Activated CD8-positive, alpha-beta T cell treated with anti-CD3 and anti-CD28 coated beads, Interleukin-2, amount 10 ng/mL, durations not matched to agents 7 days and 5 days (primary cell): ENCODE measurements around the gene CNN1. TPM values are rescaled to one million over a fixed set of nuclear protein-coding genes. Genes with fewer than 3 reads are reported as not detected.

ENCODE experiments used
- ATAC-seq: fragments of 150-1000 bp; cut with Tn5 transposase; one replicate; pipeline ENCODE4 v1.10.0; 2021; ENCODE audit warnings: moderate library complexity
- CTCF ChIA-PET: fragments of 350-600 bp; sonication (Branson Sonifier 250); formaldehyde crosslinking; loops from one replicate; lab custom pipeline; 2021; ENCODE audit warnings: antibody characterized with exemption; lab: Charles Lee
- POLR2A ChIA-PET: fragments of 350-600 bp; sonication (Branson Sonifier 250); formaldehyde crosslinking; loops from one replicate; lab custom pipeline; 2021; ENCODE audit warnings: antibody characterized with exemption; lab: Charles Lee
- DNase-seq: peaks from one replicate; pipeline ENCODE4 v3.0.0-alpha.2; 2020
- H3K27ac Mint-ChIP-seq: one replicate; pipeline ENCODE4 v1.8.0; 2021; ENCODE audit warnings: mild to moderate bottlenecking, mixed read lengths
- H3K27me3 Mint-ChIP-seq: one replicate; pipeline ENCODE4 v1.8.0; 2021; ENCODE audit warnings: low read depth, mixed read lengths
- H3K36me3 Mint-ChIP-seq: one replicate; pipeline ENCODE4 v1.8.0; 2021; ENCODE audit warnings: low read depth, mixed read lengths
- H3K4me1 Mint-ChIP-seq: one replicate; pipeline ENCODE4 v1.8.0; 2021; ENCODE audit warnings: low read depth, mixed read lengths
- H3K4me3 Mint-ChIP-seq: one replicate; pipeline ENCODE4 v1.8.0; 2021; ENCODE audit warnings: mild to moderate bottlenecking, mixed read lengths
- H3K9me3 Mint-ChIP-seq: one replicate; pipeline ENCODE4 v1.8.0; 2022; ENCODE audit warnings: mixed read lengths; ENCODE audit not compliant: insufficient read depth
- total RNA-seq, 2 experiments: library from RNA; stranded (reverse); gene quantifications; one replicate each; pipeline ENCODE4 v1.2.3, GENCODE V29; 2021

Gene CNN1
- total RNA-seq = not detected

DNA sequence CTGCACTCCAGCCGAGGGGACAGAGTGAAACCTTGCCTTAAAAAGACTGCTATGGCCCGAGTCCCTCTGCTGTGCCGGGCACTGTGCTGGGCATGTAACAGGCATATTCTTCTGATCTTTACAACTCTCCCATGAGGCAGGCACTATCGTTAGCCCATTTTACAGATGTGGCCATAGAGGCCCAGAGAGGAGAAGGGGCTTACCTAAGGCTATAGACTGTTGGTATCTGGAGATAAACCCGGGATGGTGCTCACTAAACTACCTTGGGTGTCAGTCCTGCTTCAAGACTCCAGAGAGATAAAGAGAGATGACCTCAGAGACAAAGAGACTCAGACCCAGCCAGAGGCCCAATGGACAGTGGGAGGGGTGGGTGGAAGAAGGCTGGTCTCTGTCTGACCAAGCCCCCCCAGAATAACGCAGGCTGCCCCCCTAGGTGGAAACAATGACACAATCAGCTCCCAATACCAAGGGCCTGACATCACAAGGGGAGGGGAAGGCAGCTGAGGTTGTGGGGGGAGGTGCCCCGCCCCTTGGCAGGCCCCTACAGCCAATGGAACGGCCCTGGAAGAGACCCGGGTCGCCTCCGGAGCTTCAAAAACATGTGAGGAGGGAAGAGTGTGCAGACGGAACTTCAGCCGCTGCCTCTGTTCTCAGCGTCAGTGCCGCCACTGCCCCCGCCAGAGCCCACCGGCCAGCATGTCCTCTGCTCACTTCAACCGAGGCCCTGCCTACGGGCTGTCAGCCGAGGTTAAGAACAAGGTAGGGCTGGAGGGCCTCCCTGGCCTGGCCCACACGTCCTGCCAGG lies at the start of gene CNN1:
CNN1 (plus strand) TSS at position 620 of the 805 bp plus-strand sequence; CDS start at position 697, 77 bp downstream.
- no peaks in the 10 kb centered on the region for H3K9me3 Mint-ChIP-seq
- H3K27me3 Mint-ChIP-seq = peaks cover 16% of the 10 kb centered on the region
- no peaks in the 10 kb centered on the region for H3K36me3 Mint-ChIP-seq
- ATAC-seq (no peak), DNase-seq (no peak)
- CTCF ChIA-PET = interaction anchor here (1.6 kb wide), 1 partner anchor 10 kb away, joined by 5 read pairs; the partner anchor contains the start of gene ECSIT
- H3K27ac Mint-ChIP-seq = no peak within 1 kb of the TSS
- no peak within 1 kb of the TSS for H3K4me3 Mint-ChIP-seq
- H3K4me1 Mint-ChIP-seq = peaks cover 8% of the 10 kb centered on the region
- POLR2A ChIA-PET = no interaction called here

DNA sequence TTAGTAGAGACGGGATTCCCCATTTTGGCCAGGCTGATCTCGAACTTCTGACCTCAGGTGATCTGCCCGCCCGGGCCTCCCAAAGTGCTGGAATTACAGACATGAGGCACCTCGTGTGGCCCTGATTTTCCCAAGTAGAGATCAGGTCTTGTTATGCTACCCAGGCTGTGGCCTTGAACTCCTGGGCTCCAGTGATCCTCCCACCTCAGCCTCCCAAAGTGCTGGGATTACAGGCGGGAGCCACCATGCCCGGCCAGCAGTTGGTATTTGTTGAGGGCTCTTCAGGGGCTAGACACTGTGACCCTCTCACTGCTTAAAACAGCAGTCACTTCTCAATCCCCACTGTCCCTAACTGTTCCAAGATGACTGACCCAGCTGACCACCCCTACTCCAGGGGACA lies 49.3 kb upstream of the CNN1 start:
- DNase-seq = no peak
- peaks cover 11% of the 10 kb centered on the region for H3K36me3 Mint-ChIP-seq
- no peak overlapping the region for H3K27ac Mint-ChIP-seq
- H3K27me3 Mint-ChIP-seq = no peaks in the 10 kb centered on the region
- ATAC-seq = no peak
- H3K4me1 Mint-ChIP-seq = no peaks in the 10 kb centered on the region
- POLR2A ChIA-PET = interaction anchor here (0.6 kb wide), 1 partner anchor 32 kb away, joined by 3 read pairs; no protein-coding TSS in a partner anchor
- H3K9me3 Mint-ChIP-seq = no peaks in the 10 kb centered on the region
- CTCF ChIA-PET = no interaction called here
- H3K4me3 Mint-ChIP-seq = no peak overlapping the region

DNA sequence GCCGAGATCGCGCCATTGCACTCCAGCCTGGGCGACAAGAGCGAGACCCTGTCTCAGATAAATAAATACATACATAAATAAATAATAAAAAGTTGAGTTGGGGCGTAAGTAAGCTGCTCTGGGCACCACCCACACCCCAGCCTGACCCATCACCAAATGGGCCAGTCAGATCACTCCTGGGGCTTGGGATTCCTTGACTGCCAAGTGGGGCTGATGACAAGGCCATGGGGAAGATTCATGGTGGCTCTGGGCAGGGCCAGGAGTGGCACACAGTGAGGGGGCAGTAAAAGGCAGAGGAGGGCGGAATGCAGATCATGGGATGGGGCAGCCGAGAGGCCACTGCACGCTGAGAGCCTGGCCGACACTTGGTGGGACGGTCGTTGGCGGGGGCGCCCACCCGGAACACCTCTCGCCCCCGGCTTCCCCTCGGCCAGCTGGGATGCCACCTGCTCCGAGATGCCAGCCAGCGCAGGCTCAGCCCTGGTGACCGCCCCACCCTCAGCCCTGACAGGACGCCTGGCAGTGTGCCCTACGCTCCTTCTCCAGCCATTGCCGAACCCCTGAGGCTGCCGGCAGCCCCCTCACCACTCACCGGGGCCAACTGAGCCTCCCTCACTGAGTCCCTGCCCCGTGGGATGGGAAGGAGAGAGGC lies 43.9 kb upstream of the CNN1 start:
- ChIA-PET POLR2A (no interaction called here), CTCF (interaction anchor here (1.4 kb wide), 1 partner anchor 12 kb away, joined by 6 read pairs; no protein-coding TSS in a partner anchor)
- DNase-seq (no peak), ATAC-seq (no peak)
- H3K9me3 Mint-ChIP-seq = no peaks in the 10 kb centered on the region
- no peak overlapping the region for H3K4me3 Mint-ChIP-seq
- peaks cover 14% of the 10 kb centered on the region for H3K36me3 Mint-ChIP-seq
- no peak overlapping the region for H3K27ac Mint-ChIP-seq
- no peaks in the 10 kb centered on the region for H3K4me1 Mint-ChIP-seq
- no peaks in the 10 kb centered on the region for H3K27me3 Mint-ChIP-seq

DNA sequence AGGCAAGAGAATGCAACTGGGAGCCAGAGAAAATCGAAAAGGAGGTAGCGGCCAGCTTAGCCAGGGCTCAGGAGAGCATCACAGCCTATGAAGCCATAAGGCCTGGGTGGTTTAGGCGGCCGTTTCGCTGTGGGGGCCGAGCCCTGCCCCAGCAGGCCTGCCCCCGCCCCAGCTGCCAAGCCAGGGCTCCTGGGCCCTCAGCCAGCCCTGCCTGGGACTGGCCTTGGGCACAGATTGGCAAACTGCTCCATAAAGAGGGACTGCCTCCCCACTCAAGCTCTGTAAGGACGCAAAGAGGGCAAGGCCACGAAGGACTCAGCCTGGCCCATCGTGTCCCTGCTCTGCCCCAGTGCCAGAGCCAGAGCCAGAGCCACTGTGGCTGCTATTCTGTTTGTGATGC lies 43.2 kb upstream of the CNN1 start:
- ATAC-seq = no peak
- no peak for DNase-seq
- H3K9me3 Mint-ChIP-seq = no peaks in the 10 kb centered on the region
- no peak overlapping the region for H3K27ac Mint-ChIP-seq
- H3K27me3 Mint-ChIP-seq = no peaks in the 10 kb centered on the region
- H3K36me3 Mint-ChIP-seq = peaks cover 12% of the 10 kb centered on the region
- no peak overlapping the region for H3K4me3 Mint-ChIP-seq
- POLR2A ChIA-PET = no interaction called here
- CTCF ChIA-PET = interaction anchor here (1.4 kb wide), 1 partner anchor 13 kb away, joined by 6 read pairs; no protein-coding TSS in a partner anchor
- peaks cover 4% of the 10 kb centered on the region for H3K4me1 Mint-ChIP-seq

DNA sequence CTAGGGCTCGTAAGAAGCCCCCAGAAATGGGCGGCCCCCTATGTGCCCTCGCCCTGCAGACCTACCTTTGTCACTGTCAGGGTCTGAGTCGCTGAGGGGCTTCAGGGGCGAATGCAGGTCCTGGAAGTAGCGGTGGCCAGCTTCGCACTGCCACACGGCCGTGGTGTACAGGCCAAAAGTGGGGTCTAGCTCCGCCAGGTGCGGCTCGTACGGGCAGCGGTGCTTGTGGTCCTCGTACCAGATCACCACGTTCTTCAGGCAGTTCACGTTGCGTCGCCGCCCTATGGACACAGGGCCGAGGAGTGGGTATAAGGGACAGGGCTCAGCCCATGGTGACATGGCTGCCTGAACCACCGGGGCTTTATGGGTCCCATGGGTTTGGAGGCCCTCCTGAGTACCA lies 42.8 kb upstream of the CNN1 start:
- ATAC-seq = no peak
- CTCF ChIA-PET = interaction anchor here (2.5 kb wide), 1 partner anchor 13 kb away, joined by 7 read pairs; no protein-coding TSS in a partner anchor

DNA sequence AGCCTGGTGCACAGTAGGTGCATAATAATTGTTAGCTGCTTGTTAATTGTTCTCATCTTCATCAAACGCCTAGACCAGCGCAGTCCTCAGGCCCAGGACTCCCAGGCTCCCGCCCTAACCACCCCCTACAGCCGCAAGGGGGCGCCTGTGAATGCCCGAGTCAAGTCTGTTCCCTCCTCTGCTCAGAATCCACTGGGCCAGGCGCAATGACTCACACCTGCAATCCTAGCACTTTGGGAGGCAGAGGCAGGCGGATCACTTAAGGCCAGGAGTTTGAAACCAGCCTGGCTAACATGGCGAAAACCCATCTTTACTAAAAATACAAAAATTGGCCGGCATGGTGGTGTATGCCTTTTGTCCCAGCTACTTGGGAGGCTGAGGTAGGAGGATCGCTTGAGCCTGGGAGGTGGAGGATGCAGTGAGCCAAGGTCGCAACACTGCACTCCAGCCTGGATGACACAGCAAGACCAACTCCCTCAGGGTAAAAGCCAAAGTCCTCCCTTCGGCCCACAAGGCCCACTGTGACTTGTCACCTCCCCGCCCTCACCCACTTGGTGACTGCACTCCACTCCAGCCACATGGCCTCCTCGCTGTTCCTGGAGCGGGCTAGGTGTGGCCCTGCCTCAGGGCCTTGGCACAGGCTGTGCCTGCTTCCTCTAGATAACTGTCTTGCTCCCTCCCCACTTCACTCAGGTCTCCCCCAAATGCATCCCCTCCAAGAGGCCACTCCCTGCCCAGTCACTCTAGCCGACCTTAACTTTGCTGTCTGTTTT lies 42.1 kb upstream of the CNN1 start:
- CTCF ChIA-PET = interaction anchor here (2.5 kb wide), 1 partner anchor 14 kb away, joined by 7 read pairs; no protein-coding TSS in a partner anchor
- peak; percentile 73 for DNase-seq
- POLR2A ChIA-PET = no interaction called here
- Mint-ChIP-seq H3K36me3 (peaks cover 15% of the 10 kb centered on the region), H3K4me1 (peaks cover 4% of the 10 kb centered on the region), H3K9me3 (no peaks in the 10 kb centered on the region), H3K27ac (peak overlapping the region; percentile 16), H3K4me3 (no peak overlapping the region), H3K27me3 (no peaks in the 10 kb centered on the region)
- peak; percentile 78 for ATAC-seq

More for the DNA sequence above, 42.8 kb upstream of the CNN1 start:
- H3K27ac Mint-ChIP-seq = no peak overlapping the region
- no peak for DNase-seq
- H3K4me1 Mint-ChIP-seq = peaks cover 4% of the 10 kb centered on the region
- no peaks in the 10 kb centered on the region for H3K9me3 Mint-ChIP-seq
- H3K27me3 Mint-ChIP-seq = no peaks in the 10 kb centered on the region
- H3K36me3 Mint-ChIP-seq = peaks cover 14% of the 10 kb centered on the region
- no peak overlapping the region for H3K4me3 Mint-ChIP-seq
- POLR2A ChIA-PET = no interaction called here

DNA sequence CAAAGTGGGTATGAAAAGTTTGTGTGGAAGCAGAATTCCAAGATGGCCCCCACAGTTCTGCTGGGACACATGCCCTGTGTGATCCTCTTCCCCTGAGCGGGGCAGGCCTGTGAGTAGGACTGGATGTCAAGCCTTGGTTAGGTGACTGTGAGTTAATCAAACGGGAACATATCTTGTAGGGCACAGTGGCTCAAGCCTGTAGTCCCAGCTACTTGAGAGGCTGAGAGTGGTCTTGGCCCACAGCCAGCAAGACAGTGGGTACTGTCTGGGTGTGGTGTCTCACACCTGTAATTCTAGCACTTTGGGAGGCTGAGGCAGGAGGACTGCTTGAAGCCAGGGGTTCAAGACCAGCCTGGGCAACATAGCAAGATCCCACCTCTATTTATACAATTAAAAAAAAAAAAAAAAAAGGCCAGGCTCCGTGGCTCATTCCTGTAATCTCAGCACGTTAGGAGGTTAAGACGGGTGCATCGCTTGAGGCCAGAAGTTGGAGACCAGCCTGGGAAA lies 39.4 kb upstream of the CNN1 start:
- Mint-ChIP-seq H3K4me1 (peaks cover 6% of the 10 kb centered on the region), H3K27ac (no peak overlapping the region), H3K9me3 (no peaks in the 10 kb centered on the region), H3K36me3 (peaks cover 13% of the 10 kb centered on the region), H3K4me3 (no peak overlapping the region), H3K27me3 (no peaks in the 10 kb centered on the region)
- ChIA-PET POLR2A (no interaction called here), CTCF (no interaction called here)
- ATAC-seq (no peak), DNase-seq (no peak)

DNA sequence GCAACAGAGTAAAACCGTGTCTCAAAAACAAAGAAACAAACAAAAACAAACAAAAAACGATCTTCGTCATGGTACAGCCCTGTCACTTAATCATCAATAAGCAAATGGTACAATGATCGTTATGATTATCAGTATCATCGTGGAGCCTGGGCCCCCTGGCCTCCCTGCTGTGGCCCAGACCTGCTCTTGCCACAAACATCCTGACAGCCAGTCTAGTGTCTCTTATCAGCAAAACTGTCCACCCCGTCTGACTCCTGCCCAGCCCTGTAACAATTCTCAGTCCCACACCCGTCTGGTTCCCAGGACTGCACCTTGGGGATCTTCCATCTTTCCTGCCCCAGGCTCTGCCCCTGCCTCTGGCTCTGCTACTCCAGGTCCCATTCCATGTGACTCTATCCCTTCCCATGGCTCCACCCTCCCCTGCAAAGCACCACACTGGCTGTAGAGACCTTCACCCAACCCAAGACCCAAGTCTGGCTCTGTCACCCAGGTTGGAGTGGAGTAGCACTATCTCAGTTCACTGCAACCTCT lies 38.7 kb upstream of the CNN1 start:
- H3K27ac Mint-ChIP-seq = peak overlapping the region; percentile 13
- POLR2A ChIA-PET = no interaction called here
- DNase-seq (no peak), ATAC-seq (no peak)
- H3K4me1 Mint-ChIP-seq = peaks cover 13% of the 10 kb centered on the region
- H3K9me3 Mint-ChIP-seq = no peaks in the 10 kb centered on the region
- no peak overlapping the region for H3K4me3 Mint-ChIP-seq
- CTCF ChIA-PET = interaction anchor here (0.7 kb wide), 1 partner anchor 64 kb away, joined by 3 read pairs; the partner anchor contains the start of gene PRKCSH
- H3K27me3 Mint-ChIP-seq = no peaks in the 10 kb centered on the region
- H3K36me3 Mint-ChIP-seq = peaks cover 13% of the 10 kb centered on the region

DNA sequence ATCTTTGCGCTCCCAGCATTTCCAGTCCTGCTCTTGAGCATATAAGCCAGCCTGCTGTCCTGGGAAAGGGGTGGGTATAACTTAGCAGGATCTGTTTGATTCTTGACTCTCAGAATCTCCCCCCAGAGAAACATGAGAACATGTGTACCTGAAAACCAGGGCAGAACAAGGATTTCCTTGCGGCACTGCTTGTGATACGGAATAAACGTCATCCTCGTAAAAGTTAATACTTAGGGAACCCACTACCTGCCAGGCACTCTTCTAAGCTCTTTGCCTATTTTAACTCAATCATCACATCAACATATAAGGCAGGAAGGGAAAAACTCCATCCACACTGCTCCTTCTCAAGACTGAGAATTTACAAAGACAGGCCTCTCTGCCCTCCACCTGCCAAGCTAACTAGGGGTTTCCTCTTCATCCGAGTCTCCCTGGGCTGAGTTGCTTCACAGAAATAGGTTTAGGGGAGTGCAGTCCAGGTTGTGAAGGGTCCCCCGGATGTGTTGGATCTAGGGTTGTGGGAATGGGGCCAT lies 34.1 kb upstream of the CNN1 start:
- H3K9me3 Mint-ChIP-seq = no peaks in the 10 kb centered on the region
- H3K36me3 Mint-ChIP-seq = peaks cover 16% of the 10 kb centered on the region
- POLR2A ChIA-PET = interaction anchor here (0.7 kb wide), 1 partner anchor 484 kb away, joined by 4 read pairs; no protein-coding TSS in a partner anchor
- H3K27ac Mint-ChIP-seq = peak overlapping the region; percentile 89
- ATAC-seq = no peak
- CTCF ChIA-PET = no interaction called here
- H3K4me3 Mint-ChIP-seq = peak overlapping the region; percentile 80
- peaks cover 32% of the 10 kb centered on the region for H3K4me1 Mint-ChIP-seq
- H3K27me3 Mint-ChIP-seq = no peaks in the 10 kb centered on the region
- no peak for DNase-seq

DNA sequence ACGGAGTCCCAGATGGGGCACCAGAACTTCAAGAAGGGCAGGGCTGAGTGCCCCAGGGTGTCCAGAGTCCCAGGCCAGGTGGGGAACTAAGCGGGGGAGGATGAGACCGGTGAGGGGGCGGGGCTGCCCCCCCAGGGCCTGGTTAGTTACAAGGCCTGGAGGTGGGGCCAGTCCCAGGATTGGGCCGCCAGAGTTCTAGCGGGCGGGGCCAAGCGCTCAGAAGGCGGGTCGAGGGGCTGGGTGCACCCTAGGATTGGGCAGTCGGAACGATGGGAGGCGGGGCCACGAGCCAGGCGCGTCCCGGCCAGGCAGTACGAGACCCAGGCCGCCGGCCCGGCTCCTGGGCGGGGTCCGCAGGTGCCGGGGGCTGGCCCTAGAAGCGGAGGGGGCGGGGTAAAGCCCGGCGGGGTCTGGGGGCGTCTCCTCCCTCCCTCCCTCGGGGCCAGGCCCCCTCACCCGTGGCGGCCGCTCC lies 33.6 kb upstream of the CNN1 start:
- peak overlapping the region; percentile 89 for H3K27ac Mint-ChIP-seq
- ChIA-PET CTCF (interaction anchor here (1.3 kb wide), 1 partner anchor 70 kb away, joined by 3 read pairs; the partner anchor contains the start of gene PRKCSH), POLR2A (interaction anchor here (0.7 kb wide), 1 partner anchor 484 kb away, joined by 4 read pairs; no protein-coding TSS in a partner anchor)
- no peaks in the 10 kb centered on the region for H3K27me3 Mint-ChIP-seq
- peak; percentile 98 for DNase-seq
- H3K4me3 Mint-ChIP-seq = peak overlapping the region; percentile 80
- peaks cover 29% of the 10 kb centered on the region for H3K4me1 Mint-ChIP-seq
- peaks cover 16% of the 10 kb centered on the region for H3K36me3 Mint-ChIP-seq
- ATAC-seq = peak; percentile 94
- no peaks in the 10 kb centered on the region for H3K9me3 Mint-ChIP-seq
